Testis (tissue), 2 donors: ENCODE results near the gene SLC2A1.

ENCODE experiments used
- CTCF ChIP-seq, 3 experiments: fragments of 450-650 bp in 2 of 3; fragments of 200-600 bp in 1 of 3; sonication (generic) in 1 of 3; IDR thresholded peaks; one replicate each; pipeline ENCODE4 v1.5.1; 2016 to 2019; ENCODE audit warnings: antibody characterized with exemption in 3 of 3, mild to moderate bottlenecking in 2 of 3, moderate library complexity in 1 of 3
- POLR2A ChIP-seq: fragments of 450-650 bp; IDR thresholded peaks from one replicate; pipeline ENCODE4 v1.6.1; 2017; ENCODE audit warnings: antibody characterized with exemption, mild to moderate bottlenecking, moderate library complexity

- no peak for TF ChIP-seq POLR2A
- TF ChIP-seq CTCF (IDR thresholded peaks at IDR 0.05), result no peak
Observed at GRCh38 chr1:42886800-42887199, 71.9 kb downstream of the SLC2A1 start.
